ENCODE measurements around the gene MLST8.
A peak's percentile ranks its signal among the peaks of the same experiment; 100 is the strongest.

MLST8 gene

GRCh38 chr16:2208772-2209171 lies 3.5 kb downstream of the MLST8 start:
- no peak for DNase-seq (ENCODE audit: low spot score)

GRCh38 chr16:2209258-2210008 lies 4.2 kb downstream of the MLST8 start:
- no peak for DNase-seq (ENCODE audit: low spot score)

GRCh38 chr16:2210009-2210332 lies 4.7 kb downstream of the MLST8 start:
- DNase-seq (ENCODE audit: low spot score): no peak

- no peak for DNase-seq (ENCODE audit: low spot score)
Observed at GRCh38 chr16:2210386-2211365, 5.4 kb downstream of the MLST8 start, which contains the start of gene BRICD5. TSS of gene BRICD5 (minus strand) at chr16:2210863. CDS start at chr16:2210833, 30 bp downstream.

GRCh38 chr16:2211923-2212347 lies 6.7 kb downstream of the MLST8 start:
- DNase-seq (ENCODE audit: low spot score): no peak

- DNase-seq (ENCODE audit: low spot score): no peak
Observed at GRCh38 chr16:2212362-2213324, 7.4 kb downstream of the MLST8 start.

- DNase-seq (ENCODE audit: low spot score): no peak
Observed at GRCh38 chr16:2213817-2214718, 8.8 kb downstream of the MLST8 start.

- no peak for DNase-seq (ENCODE audit: low spot score)
Observed at GRCh38 chr16:2214719-2214968, 9.4 kb downstream of the MLST8 start, which contains the start of gene PGP. TSS of gene PGP (minus strand) at chr16:2214840. CDS start at chr16:2214777, 63 bp downstream.

- DNase-seq (ENCODE audit: low spot score): no peak
Observed at GRCh38 chr16:2216330-2216729, 11.1 kb downstream of the MLST8 start.

- peak; percentile 99 for DNase-seq (ENCODE audit: low spot score)
Observed at GRCh38 chr16:2223221-2223941, 18.1 kb downstream of the MLST8 start, which contains the start of gene E4F1. TSS of gene E4F1 (plus strand) at chr16:2223591. CDS start at chr16:2223614, 23 bp downstream.

GRCh38 chr16:2223942-2224486 lies 18.8 kb downstream of the MLST8 start:
- DNase-seq (ENCODE audit: low spot score): peak; percentile 68

GRCh38 chr16:2226245-2226793 lies 21.1 kb downstream of the MLST8 start:
- no peak for DNase-seq (ENCODE audit: low spot score)

- DNase-seq (ENCODE audit: low spot score): no peak
Observed at GRCh38 chr16:2226918-2227317, 21.7 kb downstream of the MLST8 start.

GRCh38 chr16:2228161-2228824 lies 23.0 kb downstream of the MLST8 start:
- no peak for DNase-seq (ENCODE audit: low spot score)

- no peak for DNase-seq (ENCODE audit: low spot score)
Observed at GRCh38 chr16:2229091-2229490, 23.8 kb downstream of the MLST8 start.

- no peak for DNase-seq (ENCODE audit: low spot score)
Observed at GRCh38 chr16:2229632-2230250, 24.5 kb downstream of the MLST8 start.

- no peak for DNase-seq (ENCODE audit: low spot score)
Observed at GRCh38 chr16:2230376-2230775, 25.1 kb downstream of the MLST8 start.
